Brain microvascular endothelial cell (primary cell): Measurements from ENCODE around the gene LRMDA.

ENCODE experiments used
- DNase-seq: peaks from one replicate; pipeline ENCODE4 v3.0.0-alpha.2; 2020
- H3K27ac ChIP-seq: fragments of 250-450 bp; sonication (Bioruptor Pico); 2 replicates; pipeline ENCODE4 v1.5.1; 2020; ENCODE audit warnings: mild to moderate bottlenecking, moderate library complexity
- H3K27me3 ChIP-seq: fragments of 250-450 bp; sonication (Bioruptor Pico); replicated peaks from 2 replicates; pipeline ENCODE4 v1.5.1; 2020; ENCODE audit warnings: mild to moderate bottlenecking
- H3K36me3 ChIP-seq: fragments of 250-450 bp; sonication (Bioruptor Pico); replicated peaks from 2 replicates; pipeline ENCODE4 v1.5.1; 2020; ENCODE audit warnings: mild to moderate bottlenecking
- H3K4me3 ChIP-seq: 2 replicates; pipeline ENCODE4 v1.5.1; 2011; ENCODE audit warnings: low read depth, mild to moderate bottlenecking, control low read depth, low read length, moderate library complexity
- in situ Hi-C: cut with HindIII; loops from 2 replicates; pipeline ENCODE4 v1.10.0; 2017; ENCODE audit warnings: low sequenced_read_pairs, low pct_ligation_motif_present
- TF ChIP-seq, protein P1 (sequence below): IDR thresholded peaks from 2 replicates; pipeline ENCODE4 v1.5.1; 2011; ENCODE audit warnings: low read depth, mild to moderate bottlenecking, moderate library complexity, low read length, control low read depth, inconsistent platforms; ENCODE audit errors: missing control alignments

LRMDA gene

DNA sequence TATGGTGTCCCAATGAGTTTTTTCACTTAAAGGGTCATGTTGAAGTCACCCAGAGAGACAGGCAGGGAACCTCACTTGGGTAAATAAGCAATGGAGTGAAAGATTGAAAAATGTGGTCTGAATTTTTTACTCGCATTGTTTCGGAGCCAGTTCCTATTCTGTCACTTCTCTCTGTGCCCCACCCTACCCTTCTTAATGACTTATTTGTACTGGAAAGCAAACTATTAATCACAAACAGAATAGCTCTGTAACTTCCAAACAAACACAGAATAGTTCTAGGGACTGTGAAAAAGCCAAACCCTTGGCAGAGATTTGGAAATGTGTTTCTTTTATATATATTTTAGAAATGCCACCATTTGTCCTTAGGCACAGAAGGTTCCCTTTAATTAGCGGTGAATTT lies 76.0 kb downstream of the LRMDA start:
- Histone ChIP-seq H3K36me3 (no peaks in the 10 kb centered on the region), H3K27me3 (peaks cover 5% of the 10 kb centered on the region), H3K4me3 (no peak overlapping the region), H3K27ac (no peak overlapping the region)
- TF ChIP-seq, protein P1, sequence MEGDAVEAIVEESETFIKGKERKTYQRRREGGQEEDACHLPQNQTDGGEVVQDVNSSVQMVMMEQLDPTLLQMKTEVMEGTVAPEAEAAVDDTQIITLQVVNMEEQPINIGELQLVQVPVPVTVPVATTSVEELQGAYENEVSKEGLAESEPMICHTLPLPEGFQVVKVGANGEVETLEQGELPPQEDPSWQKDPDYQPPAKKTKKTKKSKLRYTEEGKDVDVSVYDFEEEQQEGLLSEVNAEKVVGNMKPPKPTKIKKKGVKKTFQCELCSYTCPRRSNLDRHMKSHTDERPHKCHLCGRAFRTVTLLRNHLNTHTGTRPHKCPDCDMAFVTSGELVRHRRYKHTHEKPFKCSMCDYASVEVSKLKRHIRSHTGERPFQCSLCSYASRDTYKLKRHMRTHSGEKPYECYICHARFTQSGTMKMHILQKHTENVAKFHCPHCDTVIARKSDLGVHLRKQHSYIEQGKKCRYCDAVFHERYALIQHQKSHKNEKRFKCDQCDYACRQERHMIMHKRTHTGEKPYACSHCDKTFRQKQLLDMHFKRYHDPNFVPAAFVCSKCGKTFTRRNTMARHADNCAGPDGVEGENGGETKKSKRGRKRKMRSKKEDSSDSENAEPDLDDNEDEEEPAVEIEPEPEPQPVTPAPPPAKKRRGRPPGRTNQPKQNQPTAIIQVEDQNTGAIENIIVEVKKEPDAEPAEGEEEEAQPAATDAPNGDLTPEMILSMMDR = no peak
- in situ Hi-C loops = no loop called here
- DNase-seq = no peak

DNA sequence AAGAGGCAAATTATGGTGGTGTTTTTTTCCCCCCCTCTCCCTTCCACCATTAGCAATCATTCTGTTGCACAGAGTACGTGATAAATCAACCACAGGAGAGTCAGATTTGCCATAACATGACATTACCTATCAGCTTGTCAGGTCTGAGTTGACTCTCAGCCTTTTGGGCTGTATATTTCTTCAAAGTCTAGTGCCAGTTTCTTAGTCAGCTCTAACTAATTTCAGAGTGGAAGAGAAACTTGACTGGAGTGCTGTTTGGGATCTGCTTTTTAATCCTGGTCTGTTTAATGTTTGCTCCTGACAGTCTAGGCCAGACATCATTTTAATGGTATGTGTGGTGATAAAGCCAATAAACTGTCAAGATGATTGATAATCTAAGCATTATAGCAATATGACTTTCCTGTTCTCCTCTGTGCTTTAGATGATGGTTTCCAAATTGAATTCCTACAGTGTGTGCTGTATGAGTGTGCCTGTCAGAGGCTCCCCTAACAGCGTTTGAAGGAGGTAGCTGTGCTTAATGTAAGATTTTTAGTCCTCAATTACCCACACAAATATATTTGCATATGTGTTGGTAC lies 76.9 kb downstream of the LRMDA start:
- no peak overlapping the region for H3K4me3 ChIP-seq
- H3K36me3 ChIP-seq = no peaks in the 10 kb centered on the region
- TF ChIP-seq, protein P1 = no peak
- H3K27me3 ChIP-seq = peaks cover 9% of the 10 kb centered on the region
- in situ Hi-C loops = no loop called here
- DNase-seq = no peak
- no peak overlapping the region for H3K27ac ChIP-seq

DNA sequence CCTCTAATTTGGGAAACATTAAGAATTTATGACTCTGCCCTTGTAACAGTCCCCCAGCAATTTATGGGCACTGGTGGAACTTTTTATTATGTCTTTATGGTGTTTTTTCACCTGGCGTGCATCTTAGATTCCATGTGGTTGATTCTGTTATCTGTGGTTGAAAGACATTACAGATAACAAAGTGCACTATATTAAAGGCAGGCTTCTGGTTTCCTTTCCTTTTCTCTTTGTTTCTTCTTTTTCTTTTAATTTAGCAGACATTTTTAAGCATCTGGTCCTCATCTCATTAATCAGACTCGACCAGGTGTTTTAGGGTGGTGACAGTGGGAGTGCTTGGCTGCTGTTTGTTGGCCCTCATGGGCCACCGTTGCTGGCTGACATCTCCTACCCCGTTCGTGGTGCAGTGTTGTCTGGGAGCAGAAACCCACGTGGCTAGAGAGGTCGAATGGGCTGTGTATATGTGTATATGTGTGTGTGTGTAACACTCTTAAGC lies 77.4 kb downstream of the LRMDA start:
- in situ Hi-C loops = no loop called here
- no peak for DNase-seq
- no peak overlapping the region for H3K4me3 ChIP-seq
- H3K36me3 ChIP-seq = no peaks in the 10 kb centered on the region
- TF ChIP-seq, protein P1 = no peak
- peaks cover 11% of the 10 kb centered on the region for H3K27me3 ChIP-seq
- H3K27ac ChIP-seq = no peak overlapping the region

DNA sequence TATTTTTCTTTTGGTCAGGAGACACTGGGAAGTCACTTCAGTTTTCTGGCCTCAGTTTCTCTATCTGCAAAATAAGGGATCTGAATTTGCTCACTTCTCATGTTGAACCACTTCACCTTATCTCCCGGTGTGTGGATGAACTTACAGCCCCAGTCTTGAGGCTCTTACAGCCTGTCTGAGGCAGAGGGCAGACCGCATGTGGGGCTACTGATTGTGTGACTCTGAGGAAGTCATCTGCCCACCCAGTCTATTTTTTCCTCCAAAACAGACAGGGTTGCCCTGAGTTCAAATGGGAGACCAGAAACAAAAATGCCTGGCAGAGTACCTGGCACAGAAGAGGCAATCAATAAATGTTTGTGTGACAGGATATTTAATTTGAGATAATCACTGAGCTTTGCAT lies 78.3 kb downstream of the LRMDA start:
- in situ Hi-C loops = no loop called here
- H3K27me3 ChIP-seq = peaks cover 11% of the 10 kb centered on the region
- H3K27ac ChIP-seq = no peak overlapping the region
- H3K36me3 ChIP-seq = no peaks in the 10 kb centered on the region
- no peak overlapping the region for H3K4me3 ChIP-seq
- TF ChIP-seq, protein P1 = no peak
- no peak for DNase-seq

DNA sequence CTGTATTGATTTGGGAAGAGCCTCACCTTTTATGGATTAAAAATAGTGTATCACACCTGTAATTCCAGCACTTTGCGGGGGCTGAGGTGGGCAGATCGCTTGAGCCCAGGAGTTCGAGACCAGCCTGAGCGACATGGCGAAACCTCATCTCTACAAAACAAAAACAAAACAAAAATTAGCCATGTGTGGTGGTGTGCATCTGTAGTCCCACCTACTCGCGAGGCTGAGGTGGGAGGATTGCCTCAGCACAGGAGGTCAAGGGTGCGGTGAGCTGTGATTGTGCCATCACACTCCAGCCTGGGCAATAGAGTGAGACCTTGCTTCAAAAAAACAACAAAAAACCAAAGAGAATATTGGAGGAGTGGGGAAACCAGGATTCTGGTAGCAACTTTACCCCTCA lies 79.6 kb downstream of the LRMDA start:
- TF ChIP-seq, protein P1 = no peak
- no peaks in the 10 kb centered on the region for H3K36me3 ChIP-seq
- DNase-seq = no peak
- H3K4me3 ChIP-seq = no peak overlapping the region
- peaks cover 11% of the 10 kb centered on the region for H3K27me3 ChIP-seq
- H3K27ac ChIP-seq = no peak overlapping the region
- in situ Hi-C loops = no loop called here

DNA sequence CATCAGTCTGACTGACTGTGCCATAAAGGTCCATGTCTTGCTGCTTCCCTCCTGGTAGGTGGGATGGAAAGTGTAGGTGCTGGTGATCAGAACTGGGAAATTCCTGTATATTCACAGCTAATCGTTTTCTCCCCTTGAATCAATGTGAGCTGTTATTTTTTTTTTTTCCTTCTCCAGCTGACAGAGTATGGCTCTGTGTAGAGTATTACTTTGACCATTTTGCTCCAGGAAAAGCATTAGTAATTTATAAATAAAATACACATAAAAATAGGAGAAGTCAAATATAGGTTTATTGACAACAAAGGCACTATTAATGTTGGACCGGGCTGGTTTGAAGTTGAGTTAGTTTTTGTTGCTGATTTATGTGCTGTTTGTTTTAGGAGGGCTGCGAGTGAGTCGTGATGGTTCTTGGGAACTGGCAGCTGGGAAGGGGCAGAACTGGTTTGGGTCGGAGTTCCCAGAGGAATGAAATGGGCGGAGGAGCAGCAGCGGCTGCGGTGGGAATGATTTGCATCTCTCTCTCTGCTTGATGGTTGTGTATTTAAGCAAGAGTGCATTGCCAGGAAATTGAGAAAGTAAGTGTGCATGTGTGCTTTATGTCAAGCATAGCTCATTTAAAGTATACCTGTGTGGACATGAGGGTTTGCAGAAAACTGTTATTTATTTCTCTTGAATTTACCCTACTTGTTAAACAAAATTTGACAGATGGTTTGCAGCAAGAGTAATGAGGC lies 80.9 kb downstream of the LRMDA start:
- no peak for DNase-seq
- peaks cover 11% of the 10 kb centered on the region for H3K27me3 ChIP-seq
- TF ChIP-seq, protein P1 = no peak
- H3K4me3 ChIP-seq = no peak overlapping the region
- in situ Hi-C loops = no loop called here
- H3K27ac ChIP-seq = no peak overlapping the region
- H3K36me3 ChIP-seq = no peaks in the 10 kb centered on the region
